ENCODE results near the gene ZNF865. TPM values are rescaled to one million over a fixed set of nuclear protein-coding genes. Genes with fewer than 3 reads are reported as not detected.

The ZNF865 gene
- total RNA-seq, 1 donor from 2014 or later, result 21.4 TPM

DNA sequence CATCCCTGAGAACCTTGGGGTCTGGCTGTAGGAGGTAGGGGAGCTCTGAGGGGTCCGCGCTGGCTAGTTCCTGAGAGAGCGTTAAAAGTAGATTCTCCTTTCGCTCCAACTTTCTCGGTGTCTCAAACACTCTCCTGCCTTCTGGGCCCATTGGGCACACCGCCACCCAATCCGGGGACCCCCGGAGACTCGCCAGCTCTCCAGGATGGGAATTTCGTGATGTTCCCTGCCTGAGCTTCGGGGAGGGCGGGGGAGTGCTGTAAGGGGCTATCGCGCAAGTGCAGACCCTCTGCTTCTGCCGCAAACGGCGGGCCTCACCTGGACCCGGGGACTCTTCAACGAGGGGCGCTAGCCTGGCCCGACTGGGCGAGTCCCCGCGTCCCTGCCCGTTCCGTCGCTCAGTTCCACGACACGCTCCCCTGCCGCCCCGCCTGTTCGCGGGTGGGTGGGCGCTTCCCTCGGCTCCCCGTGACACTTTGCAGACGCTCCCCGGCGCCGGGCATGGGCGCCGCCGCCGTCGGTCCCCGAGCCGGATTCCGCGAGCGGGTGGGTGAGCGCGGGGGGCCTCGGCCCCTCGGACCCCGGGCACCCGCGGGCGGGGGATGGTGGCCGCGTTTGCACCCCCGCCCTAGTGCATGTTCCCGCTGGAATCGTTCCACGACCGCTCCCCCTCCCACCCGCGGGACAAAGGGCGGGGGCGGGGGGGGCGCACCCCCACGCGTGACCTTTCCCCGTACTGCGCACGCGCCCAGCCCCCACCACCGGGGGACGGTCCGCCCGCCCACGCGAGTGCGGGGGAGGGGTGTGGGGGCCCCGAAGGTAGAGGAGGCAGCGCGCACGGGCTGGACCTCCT lies 42.5 kb downstream of the ZNF865 start, which contains the start of gene CCDC106:
TSS of gene CCDC106 (plus strand) at position 481 of the 853 bp plus-strand sequence. CDS start 835 bp downstream, outside the sequence.
- Mint-ChIP-seq H3K36me3 (peaks cover 9% of the 10 kb centered on the region), H3K4me1 (peaks cover 43% of the 10 kb centered on the region), H3K27me3 (ENCODE audit: low read depth) (no peaks in the 10 kb centered on the region), H3K27ac (peak within 1 kb of the TSS; percentile 95), H3K4me3 (peak within 1 kb of the TSS; percentile 88), H3K9me3 (no peaks in the 10 kb centered on the region)
- DNase-seq (ENCODE audit: low spot score in 2 of 2, unreplicated experiment in 2 of 2), result peak; percentile 56 to 82
- TF ChIP-seq, protein P1, sequence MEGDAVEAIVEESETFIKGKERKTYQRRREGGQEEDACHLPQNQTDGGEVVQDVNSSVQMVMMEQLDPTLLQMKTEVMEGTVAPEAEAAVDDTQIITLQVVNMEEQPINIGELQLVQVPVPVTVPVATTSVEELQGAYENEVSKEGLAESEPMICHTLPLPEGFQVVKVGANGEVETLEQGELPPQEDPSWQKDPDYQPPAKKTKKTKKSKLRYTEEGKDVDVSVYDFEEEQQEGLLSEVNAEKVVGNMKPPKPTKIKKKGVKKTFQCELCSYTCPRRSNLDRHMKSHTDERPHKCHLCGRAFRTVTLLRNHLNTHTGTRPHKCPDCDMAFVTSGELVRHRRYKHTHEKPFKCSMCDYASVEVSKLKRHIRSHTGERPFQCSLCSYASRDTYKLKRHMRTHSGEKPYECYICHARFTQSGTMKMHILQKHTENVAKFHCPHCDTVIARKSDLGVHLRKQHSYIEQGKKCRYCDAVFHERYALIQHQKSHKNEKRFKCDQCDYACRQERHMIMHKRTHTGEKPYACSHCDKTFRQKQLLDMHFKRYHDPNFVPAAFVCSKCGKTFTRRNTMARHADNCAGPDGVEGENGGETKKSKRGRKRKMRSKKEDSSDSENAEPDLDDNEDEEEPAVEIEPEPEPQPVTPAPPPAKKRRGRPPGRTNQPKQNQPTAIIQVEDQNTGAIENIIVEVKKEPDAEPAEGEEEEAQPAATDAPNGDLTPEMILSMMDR (IDR thresholded peaks at IDR 0.05; ENCODE audit: unreplicated experiment), result no peak

GRCh38 chr19:55648585-55649267 lies 43.3 kb downstream of the ZNF865 start:
- Mint-ChIP-seq H3K27ac (peak overlapping the region; percentile 61), H3K36me3 (peaks cover 9% of the 10 kb centered on the region), H3K27me3 (ENCODE audit: low read depth) (no peaks in the 10 kb centered on the region), H3K9me3 (no peaks in the 10 kb centered on the region), H3K4me3 (peak overlapping the region; percentile 78), H3K4me1 (peaks cover 38% of the 10 kb centered on the region)
- DNase-seq (ENCODE audit: low spot score in 2 of 2, unreplicated experiment in 2 of 2), result no peak
- TF ChIP-seq, protein P1 (IDR thresholded peaks at IDR 0.05; ENCODE audit: unreplicated experiment), result no peak

DNA sequence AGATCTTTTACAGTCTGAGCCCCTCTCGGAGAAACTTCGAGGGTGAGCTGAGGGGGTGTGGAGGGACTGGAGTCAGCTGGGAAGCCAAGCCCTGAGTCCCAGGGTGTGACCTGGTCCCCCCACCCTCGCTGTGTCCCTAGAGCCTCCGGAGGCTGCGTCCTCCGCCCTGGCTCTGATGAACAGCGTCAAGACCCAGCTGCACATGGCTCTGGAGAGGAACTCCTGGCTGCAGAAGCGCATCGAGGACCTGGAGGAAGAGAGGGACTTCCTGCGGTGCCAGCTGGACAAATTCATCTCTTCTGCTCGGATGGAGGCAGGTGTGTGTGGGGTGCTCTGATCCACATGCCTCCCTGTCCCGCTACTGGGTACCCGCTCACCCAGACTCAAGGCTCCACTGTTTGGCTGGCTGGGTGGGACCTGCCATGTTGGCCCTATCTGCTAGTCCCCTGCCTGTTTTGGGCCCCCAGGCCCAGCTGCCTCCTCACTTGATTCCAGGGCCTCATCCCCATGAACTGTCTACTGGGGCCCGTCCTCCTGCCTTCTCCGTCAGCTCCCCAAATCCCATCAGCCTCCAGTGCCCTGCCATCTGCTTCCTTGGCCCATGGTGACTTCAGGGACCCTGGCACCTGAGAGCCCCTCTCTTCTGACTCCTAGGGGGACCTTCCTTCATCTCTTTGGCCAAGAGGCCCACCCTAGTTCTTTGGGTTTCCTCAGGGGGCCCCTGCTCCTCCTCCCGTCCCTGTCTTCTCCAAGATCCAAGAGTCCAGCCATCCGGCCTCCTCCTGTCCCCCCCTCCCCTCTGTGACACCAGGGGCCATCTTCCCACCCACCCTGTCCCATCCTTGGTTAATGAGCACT lies 44.0 kb downstream of the ZNF865 start:
- DNase-seq (ENCODE audit: low spot score in 2 of 2, unreplicated experiment in 2 of 2), result no peak
- peak overlapping the region; percentile 43 for H3K27ac Mint-ChIP-seq
- peaks cover 9% of the 10 kb centered on the region for H3K36me3 Mint-ChIP-seq
- no peaks in the 10 kb centered on the region for H3K9me3 Mint-ChIP-seq
- H3K27me3 Mint-ChIP-seq (ENCODE audit: low read depth), result no peaks in the 10 kb centered on the region
- peak overlapping the region; percentile 78 for H3K4me3 Mint-ChIP-seq
- peaks cover 32% of the 10 kb centered on the region for H3K4me1 Mint-ChIP-seq
- TF ChIP-seq, protein P1 (IDR thresholded peaks at IDR 0.05; ENCODE audit: unreplicated experiment), result no peak

DNA sequence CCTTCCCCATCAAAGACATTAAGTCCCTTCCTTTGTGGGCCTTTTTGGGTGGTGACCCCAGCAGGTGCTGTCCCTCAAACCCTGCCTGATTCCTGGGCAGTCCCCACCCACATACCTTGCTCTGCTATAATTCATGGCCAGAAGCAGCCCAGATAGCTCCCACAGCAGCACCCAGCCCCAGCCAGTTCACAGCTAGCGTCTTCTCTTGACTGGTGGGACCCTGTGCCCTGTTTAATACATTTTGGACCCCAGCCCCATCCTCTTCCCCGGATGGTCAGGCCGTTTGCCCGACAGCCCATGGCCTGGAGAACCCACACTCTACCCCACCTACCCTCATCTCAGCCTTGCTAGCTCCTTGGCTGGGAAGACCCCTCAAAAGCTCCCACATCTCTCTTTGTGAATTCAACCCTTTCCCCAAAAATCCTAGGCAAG lies 44.7 kb downstream of the ZNF865 start:
- Mint-ChIP-seq H3K27ac (peak overlapping the region; percentile 69), H3K4me1 (peaks cover 30% of the 10 kb centered on the region), H3K27me3 (ENCODE audit: low read depth) (no peaks in the 10 kb centered on the region), H3K36me3 (peaks cover 9% of the 10 kb centered on the region), H3K4me3 (peak overlapping the region; percentile 58), H3K9me3 (no peaks in the 10 kb centered on the region)
- TF ChIP-seq, protein P1 (IDR thresholded peaks at IDR 0.05; ENCODE audit: unreplicated experiment), result no peak
- DNase-seq (ENCODE audit: low spot score in 2 of 2, unreplicated experiment in 2 of 2), result no peak

DNA sequence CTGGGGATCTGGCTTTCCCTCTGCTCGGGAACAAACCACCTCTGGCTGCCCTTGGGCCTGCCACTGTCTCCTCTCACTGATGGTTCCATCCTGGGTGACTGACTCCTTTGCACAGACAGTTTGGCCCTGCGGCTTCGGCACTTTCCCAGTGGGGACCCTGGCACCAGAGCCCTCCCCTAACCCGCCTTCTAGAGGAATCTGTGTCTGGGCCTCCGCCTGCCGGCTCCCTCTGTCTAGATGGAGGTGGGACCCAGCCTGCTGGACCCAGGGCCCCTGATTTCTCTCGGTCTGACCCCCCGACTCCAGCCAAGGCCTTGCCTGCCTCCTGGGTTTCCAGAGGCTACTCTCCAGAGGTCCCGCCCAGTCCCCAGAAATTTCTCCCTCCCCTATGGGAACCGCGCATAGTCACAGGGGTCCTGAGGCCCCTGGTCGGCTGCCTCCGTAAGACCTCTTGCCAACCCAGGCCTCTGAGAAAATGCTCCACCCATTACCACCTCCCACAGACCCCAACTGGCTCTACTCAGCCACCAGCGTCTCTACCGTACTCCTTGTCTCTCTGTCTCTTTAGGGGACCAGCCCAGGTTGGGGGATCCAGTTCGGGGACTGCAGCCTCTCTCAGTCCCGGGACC lies 45.3 kb downstream of the ZNF865 start:
- H3K4me1 Mint-ChIP-seq, result peaks cover 27% of the 10 kb centered on the region
- H3K4me3 Mint-ChIP-seq, result peak overlapping the region; percentile 58
- H3K36me3 Mint-ChIP-seq, result peaks cover 9% of the 10 kb centered on the region
- H3K27me3 Mint-ChIP-seq (ENCODE audit: low read depth), result no peaks in the 10 kb centered on the region
- DNase-seq (ENCODE audit: low spot score in 2 of 2, unreplicated experiment in 2 of 2), result no peak
- H3K27ac Mint-ChIP-seq, result peak overlapping the region; percentile 69
- H3K9me3 Mint-ChIP-seq, result no peaks in the 10 kb centered on the region
- TF ChIP-seq, protein P1 (IDR thresholded peaks at IDR 0.05; ENCODE audit: unreplicated experiment), result no peak
